Right kidney (tissue), 9 donors: ENCODE data around the gene CTNNBL1.
"Not testable (repeated sequence)": the region's sequence is repeated elsewhere in the genome, so short reads cannot be mapped to it uniquely, and the experiment has no call there.

ENCODE experiments used
- DNase-seq: peaks from one replicate; pipeline ENCODE4 v3.0.0-alpha.2; 2016
- long read RNA-seq, 8 donors: transcript quantifications; one replicate each; lab custom pipeline, GENCODE V29; 2026

Gene CTNNBL1, protein sequence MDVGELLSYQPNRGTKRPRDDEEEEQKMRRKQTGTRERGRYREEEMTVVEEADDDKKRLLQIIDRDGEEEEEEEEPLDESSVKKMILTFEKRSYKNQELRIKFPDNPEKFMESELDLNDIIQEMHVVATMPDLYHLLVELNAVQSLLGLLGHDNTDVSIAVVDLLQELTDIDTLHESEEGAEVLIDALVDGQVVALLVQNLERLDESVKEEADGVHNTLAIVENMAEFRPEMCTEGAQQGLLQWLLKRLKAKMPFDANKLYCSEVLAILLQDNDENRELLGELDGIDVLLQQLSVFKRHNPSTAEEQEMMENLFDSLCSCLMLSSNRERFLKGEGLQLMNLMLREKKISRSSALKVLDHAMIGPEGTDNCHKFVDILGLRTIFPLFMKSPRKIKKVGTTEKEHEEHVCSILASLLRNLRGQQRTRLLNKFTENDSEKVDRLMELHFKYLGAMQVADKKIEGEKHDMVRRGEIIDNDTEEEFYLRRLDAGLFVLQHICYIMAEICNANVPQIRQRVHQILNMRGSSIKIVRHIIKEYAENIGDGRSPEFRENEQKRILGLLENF
- long read RNA-seq, donor 1, transcript CTNNBL1-201 (16 exons, 1,925 nt) = major isoform, 10 of 11 reads
- long read RNA-seq, donor 1, partial matches to known transcripts = 0 of 11 reads
- long read RNA-seq, donor 1, other reads (novel, unspliced or antisense) = 0 of 11 reads
- long read RNA-seq, donor 2, transcript CTNNBL1-201 (16 exons, 1,925 nt) = major isoform, 9 of 13 reads
- long read RNA-seq, donor 2, partial matches to known transcripts = 0 of 13 reads
- long read RNA-seq, donor 2, other reads (novel, unspliced or antisense) = 0 of 13 reads
- long read RNA-seq, donor 3, transcript CTNNBL1-201 (16 exons, 1,925 nt) = major isoform, 10 of 10 reads
- long read RNA-seq, donor 3, partial matches to known transcripts = 0 of 10 reads
- long read RNA-seq, donor 3, other reads (novel, unspliced or antisense) = 0 of 10 reads
- long read RNA-seq, donor 4, transcript CTNNBL1-201 (16 exons, 1,925 nt) = major isoform, 11 of 17 reads
- long read RNA-seq, donor 4, partial matches to known transcripts = 5 of 17 reads
- long read RNA-seq, donor 4, other reads (novel, unspliced or antisense) = 0 of 17 reads
- long read RNA-seq, donor 5, transcript CTNNBL1-201 (16 exons, 1,925 nt) = major isoform, 14 of 15 reads
- long read RNA-seq, donor 5, partial matches to known transcripts = 0 of 15 reads
- long read RNA-seq, donor 5, other reads (novel, unspliced or antisense) = 0 of 15 reads
- long read RNA-seq, donor 6, transcript CTNNBL1-201 (16 exons, 1,925 nt) = major isoform, 5 of 16 reads
- long read RNA-seq, donor 6, partial matches to known transcripts = 7 of 16 reads
- long read RNA-seq, donor 6, other reads (novel, unspliced or antisense) = 0 of 16 reads
- long read RNA-seq, donor 7, transcript CTNNBL1-201 (16 exons, 1,925 nt) = major isoform, 5 of 22 reads
- long read RNA-seq, donor 7, partial matches to known transcripts = 16 of 22 reads
- long read RNA-seq, donor 7, other reads (novel, unspliced or antisense) = 0 of 22 reads
- long read RNA-seq, donor 8, transcript CTNNBL1-201 (16 exons, 1,925 nt) = major isoform, 9 of 11 reads
- long read RNA-seq, donor 8, partial matches to known transcripts = 0 of 11 reads
- long read RNA-seq, donor 8, other reads (novel, unspliced or antisense) = 0 of 11 reads

DNA sequence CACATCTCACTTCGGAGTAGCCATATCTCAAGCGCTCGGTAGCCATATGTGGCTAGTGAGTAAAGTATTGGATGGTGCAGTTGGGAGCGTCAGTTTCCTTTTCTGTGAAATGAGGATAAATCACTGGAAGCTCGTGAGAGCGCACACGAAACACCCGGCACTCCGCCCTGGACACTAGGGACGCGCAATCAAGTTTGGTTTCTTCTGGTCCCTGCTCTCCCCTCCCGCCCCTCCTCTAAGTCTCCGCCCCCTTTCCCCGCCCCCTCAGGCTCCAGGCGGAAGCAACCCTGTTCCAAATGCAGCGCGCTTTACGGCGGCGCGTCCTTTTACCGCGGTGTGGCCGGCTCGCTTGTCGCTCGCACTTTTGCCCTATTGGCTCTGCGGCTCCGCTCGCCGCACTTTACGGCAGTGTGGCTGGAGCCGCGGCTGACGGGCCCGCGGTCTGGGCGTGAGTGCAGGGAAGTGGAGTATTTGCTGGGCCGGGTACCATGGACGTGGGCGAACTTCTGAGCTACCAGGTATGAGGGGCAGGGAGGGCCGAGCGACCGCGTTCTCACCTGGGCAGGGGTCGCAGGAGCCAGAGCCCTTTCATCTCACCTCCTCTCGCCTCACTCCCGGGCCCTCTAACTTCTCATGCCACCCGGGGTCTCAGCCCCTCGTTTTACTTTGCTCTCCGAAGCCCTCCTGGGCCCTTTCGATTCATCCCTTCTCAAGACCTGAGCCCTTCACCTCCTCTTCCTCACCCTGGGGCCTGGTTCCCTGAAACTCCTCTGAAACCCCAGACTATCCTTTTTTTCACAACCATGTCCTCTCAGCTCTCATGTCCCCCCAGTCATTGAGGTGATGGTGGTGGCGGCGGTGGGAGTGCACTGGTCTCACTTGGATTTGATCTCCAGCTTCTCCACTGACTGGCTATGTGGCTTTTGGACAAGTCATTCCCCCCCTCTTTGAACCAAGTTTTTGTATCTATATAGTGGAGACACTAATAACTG lies at the start of gene CTNNBL1:
Gene CTNNBL1, plus strand, starts transcription at position 396 of the 992 bp plus-strand sequence. Its CDS starts 93 bp downstream, at position 489.
- DNase-seq = peak; percentile 84

DNA sequence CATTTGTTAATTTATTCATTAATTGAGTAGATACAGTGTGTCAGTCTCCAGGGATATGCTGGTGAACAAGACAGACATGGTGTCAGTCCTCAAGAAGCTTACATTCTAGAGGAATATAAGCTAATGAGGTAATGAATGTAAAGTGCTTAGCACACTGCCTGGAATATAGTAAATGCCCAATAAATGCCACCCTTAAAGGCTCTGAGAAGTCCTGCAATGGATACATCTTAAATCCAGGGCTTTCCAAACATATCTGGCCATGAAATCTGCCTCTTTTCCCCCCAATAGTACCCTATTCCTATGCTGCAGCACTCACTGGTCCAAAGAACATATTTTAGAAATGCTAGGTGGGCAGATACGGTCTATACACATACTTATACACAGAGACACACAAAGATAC lies 49.2 kb upstream of the CTNNBL1 start:
- no peak for DNase-seq

DNA sequence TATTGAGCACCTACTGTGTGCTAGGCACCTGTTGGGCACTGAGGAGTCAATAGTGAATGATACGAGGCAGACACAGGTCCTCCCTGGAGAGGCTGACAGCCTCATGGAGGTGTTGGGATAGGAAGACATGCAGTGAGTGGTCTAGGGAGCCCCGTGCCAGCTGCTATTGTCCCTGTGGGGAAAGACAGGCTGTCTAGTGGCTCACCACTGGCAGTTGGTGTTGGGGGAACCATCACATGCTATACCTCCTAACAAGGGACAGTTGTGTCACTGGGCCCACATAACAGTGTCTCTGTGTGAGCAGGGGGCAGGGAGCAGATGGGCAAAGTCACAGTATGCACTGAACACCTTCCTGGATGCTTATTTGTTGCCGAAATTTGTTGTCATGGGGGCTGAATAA lies 45.9 kb upstream of the CTNNBL1 start:
- no peak for DNase-seq

DNA sequence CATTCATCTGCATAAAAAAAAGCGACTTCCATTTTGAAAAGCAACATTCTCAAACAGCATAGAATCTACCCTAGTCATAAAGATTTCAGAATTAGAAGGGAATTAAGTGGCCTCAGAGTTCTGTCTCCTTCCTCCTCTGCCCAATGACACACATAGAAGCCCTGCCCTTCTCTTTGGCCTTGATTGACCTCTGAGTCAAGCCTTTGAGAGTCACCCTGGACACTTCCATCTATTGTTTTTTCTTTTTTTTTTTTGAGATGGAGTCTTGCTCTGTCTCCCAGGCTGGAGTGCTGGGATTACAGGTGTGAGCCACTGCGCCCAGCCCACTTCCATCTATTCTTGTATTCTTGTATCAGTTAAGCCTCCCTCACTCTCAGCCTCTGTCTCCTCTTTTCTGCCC lies 44.8 kb upstream of the CTNNBL1 start:
- DNase-seq = no peak

DNA sequence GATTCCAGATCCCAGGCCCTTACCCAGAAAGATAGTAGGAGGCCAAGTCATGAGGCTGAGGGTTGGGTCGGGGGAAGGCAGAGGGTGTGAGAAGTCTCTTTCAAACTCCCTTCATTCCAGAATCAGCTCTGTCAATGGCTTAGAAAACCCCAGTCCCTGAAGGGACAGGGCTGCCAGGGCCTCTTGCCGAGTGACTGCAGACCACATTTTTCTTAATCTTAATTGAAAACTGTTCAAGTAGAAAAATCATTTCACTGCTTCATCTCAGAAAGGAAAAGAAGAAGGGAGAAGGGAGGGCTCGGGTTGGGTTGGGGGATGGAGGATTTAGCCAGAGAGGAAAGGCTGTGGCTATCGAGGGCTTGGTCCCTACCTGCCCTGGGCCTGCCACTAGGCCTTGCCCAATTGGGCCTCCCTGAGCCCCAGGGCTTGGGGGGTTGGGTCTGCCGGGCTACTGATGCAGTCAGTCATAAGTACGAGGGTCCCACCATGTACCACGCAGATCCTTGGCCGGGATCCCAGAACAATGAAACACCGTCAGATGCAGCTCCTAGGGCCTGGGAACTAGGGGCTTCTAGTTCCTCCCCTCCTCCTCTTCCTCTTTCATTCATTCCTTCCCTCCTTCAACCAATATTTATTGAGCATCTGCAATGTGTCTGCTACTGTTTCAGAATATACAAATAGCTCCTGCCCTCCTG lies 44.0 kb upstream of the CTNNBL1 start:
- DNase-seq = no peak

DNA sequence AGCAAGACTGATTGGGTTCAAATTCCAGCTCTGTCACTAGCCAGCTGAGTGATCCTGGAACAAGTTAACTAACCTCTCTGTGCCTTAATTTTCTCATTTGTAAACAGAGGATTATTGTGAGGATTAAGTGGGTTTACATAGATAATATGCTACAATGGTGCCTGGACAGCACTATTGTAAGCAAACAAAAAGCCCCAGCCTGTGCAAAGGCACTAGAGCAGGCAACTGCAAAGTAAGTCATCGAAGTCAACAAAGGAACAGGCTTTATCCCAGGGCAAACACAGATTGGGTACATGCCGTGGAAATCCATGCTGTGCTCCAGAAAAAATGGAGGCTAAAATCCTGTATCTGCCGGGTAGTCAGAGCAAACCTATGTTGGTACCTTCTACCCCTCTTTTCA lies 43.2 kb upstream of the CTNNBL1 start:
- DNase-seq = no peak

DNA sequence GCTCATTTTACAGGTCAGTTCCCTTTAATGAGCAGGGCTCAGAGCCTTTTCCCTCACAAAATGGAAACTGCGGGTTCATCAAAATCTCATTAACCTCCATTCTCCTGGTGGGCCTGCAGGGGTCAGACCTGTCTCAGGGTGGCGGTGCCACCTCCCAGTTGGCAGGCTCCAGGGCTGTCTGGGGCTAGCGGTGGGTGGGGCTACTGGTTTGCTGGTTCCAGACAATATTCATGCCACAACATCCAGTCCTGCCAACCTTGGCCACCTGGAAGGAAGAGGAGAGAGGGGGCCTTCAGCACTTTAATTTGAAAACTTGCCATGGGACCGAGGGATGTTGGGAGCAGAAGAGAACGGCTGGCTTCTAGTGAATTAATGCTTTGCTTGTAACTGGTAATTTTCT lies 41.9 kb upstream of the CTNNBL1 start:
- no peak for DNase-seq

DNA sequence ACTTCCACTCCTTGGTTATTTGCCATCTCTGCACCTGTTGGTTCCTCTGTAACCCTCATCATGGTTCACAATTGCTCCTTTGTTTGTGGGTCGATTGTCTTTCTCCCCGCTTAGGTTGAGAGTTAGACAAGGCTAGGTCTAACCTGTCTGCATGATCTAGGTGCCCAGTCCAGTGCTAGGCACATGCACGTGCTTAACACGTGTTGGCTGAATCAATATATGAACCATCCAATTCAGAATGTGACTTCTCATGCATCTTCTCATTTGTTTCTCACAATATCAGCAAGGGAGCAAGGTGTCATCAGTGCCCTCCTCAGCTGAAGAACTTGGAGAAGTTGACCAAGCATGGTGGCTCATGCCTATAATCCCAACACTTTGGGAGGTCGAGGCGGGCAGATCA lies 36.9 kb upstream of the CTNNBL1 start:
- DNase-seq = no peak

DNA sequence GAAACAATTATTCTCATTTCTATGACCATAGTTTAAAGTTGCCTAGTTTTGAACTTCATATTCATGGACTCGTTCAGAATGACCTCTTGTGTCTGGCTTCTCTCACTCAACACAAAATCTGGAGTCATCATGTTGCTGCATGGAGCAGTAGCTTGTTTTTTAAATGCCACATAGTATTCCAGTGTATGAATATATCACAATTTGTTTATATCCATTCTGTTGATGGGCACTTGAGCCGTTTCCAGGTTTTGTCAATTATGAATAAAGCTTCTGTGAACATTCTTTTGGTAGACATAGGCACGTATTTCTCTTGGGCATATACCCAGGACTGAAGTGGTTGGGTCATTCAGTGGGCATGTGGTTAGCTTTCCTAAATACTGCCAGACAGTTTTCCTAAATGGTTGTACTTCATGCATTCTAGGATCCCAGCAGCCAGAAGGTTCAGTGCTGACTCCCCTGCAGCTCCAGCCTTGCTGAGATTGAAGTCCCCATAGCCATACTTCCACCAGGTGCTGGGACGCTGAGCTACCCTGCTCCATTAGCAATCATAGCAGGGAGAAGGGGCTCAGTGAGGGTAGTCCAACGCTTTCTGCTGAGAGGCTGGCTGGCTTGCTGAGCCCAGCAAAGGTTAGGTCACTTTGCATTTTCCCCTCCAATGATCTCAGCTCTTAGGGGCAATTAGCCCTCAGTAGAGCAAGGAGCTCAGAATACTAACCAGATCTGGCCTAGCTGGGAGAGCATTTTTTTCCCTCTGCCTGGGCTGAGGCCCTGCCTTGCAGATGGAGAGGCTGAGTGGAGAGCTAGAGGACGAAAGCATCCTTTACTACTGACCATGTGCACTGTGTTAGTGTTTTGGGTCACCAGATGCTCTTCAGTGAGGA lies 35.7 kb upstream of the CTNNBL1 start:
- DNase-seq = no peak

DNA sequence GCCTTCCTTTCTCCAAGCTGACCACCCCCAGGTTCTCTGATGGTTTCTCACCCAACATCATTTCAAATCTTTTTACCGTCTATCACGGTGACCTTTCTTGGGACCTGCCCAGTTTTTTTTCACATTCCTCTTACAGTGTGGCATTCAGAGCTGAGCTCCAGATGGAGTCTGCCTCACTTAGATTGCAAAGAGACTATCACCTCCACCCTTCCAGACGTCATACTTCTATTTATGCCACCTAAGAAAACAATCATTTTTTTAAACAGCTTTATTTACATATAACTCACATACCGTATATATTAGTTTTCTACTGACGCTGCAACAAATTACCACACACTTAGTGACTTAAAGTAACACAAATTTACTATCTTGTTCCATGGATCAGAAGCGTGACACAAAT lies 32.3 kb upstream of the CTNNBL1 start:
- no peak for DNase-seq

DNA sequence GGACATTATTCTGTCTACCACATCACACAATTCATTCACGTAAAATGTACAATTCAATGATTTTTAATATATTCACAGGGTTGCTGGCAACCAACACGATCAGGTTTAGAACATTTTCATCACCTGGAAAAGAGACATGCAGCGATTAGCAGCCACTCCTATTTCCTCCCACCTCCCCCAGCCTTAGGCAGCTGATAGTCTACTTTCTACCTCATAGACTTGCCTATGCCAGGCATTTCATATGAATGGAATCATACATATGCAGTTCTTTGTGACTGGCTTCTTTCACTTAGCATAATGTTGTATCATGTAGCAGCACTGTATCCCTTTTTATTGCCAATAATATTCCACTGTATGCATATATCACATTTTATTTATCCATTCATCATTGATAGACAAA lies 31.5 kb upstream of the CTNNBL1 start:
- no peak for DNase-seq

DNA sequence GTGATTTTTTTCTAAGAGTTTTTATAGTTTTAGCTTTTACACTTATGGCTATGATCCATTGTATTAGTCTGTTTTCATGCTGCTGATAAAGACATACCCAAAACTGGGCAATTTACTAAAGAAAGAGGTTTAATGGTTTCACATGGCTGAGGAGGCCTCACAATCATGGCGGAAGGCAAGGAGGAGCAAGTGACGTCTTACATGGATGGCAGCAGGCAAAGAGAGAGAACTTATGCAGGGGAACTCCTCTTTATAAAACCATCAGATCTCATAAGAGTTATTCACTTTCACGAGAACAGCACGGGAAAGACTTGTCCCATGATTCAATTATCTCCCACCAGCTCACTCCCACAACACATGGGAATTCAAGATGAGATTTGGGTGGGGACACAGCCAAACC lies 29.2 kb upstream of the CTNNBL1 start:
- not testable (repeated sequence) for DNase-seq

DNA sequence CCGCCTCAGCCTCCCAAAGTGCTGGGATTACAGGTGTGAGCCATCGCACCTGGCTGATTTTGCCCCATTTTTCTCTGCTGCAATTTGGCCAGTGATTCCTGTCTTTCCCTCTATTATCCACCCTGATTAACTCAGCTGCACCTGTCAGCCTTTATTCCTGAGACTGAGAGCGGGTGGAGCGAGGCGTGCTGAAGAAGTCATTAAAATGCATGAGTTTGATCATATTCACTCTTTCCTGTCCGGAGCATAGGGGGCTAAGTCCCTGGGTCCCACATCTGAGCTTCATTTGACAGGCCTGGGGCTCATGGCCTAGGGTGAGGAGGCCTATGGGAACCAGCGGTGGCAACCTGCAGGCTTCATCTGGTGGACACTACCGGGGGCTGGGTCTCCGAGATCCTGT lies 25.7 kb upstream of the CTNNBL1 start:
- DNase-seq = no peak

DNA sequence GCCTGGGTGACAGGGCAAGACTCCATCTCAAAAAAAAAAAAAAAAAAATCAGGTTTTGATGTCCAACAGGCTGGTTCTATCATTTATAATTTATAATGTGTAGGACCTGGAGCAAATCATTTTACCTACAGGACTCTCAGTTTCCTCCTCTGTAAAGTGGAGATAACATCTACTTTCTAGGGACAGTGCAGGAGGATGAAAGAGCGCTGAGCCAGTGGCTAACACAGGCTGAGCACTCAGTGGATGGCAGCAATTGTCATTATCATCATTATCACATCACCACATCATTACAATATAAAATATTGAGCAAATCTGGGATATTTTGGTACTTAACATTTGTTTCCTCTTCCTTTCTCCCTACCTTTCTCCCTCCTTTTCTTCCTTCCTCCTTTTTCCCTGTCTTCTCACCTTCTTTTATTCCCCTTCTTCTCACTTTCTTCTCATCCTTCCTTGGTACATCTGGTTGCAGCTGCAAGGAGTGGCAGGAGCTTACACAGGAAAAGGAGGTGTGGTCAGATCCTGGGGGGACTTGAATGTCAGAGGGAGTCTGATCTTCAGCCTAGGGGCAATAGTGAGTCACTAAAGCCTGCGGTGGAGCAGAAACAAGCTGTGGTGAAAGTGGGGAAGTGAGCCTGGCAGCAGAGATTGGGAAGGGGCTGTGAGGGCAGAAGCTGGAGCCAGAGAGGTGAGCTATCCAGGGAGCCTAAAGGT lies 24.6 kb upstream of the CTNNBL1 start:
- DNase-seq = no peak

DNA sequence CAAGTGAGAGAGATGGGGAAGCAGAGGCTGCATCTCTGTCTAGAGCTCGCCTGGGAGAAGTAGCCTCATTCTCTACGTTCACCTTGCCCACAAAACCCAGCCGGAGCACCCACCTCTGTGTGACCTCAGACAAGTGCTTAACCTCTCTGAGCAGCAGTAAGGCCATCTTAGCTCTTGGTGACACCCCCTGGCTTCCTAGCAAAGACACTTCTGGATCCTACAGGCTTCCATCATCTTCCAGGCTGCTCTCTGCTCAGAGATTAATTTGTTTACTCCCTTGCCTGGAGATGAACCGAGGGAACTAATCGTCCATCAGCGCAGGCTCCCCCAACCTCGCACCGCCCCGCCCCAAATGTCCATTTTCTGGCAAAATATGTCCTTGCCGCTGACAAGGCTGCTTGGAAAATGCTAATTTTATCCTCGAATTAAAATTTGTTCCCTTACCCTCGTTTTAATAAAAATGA lies 24.0 kb upstream of the CTNNBL1 start:
- DNase-seq = no peak

DNA sequence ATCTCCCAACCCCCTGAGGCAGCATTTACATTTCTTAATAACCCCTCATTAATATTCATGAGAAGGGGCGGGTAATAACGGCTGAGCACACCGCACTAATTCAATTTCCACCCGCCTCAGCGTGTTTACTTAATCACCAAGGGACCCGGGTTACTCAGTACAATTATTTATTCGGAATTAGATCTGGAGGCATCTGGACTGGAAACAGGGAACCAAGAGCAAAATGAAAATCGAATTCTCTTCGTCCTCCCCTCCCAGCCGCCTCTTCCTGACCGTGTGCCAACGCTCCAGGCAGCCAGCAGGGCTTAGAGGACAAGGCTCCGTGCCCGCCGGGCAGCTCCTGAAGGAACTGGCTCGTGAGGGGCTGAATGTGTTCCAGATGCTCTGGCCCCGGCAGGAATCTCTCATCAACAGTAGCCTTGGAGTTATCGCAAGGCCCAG lies 23.5 kb upstream of the CTNNBL1 start:
- DNase-seq = no peak

DNA sequence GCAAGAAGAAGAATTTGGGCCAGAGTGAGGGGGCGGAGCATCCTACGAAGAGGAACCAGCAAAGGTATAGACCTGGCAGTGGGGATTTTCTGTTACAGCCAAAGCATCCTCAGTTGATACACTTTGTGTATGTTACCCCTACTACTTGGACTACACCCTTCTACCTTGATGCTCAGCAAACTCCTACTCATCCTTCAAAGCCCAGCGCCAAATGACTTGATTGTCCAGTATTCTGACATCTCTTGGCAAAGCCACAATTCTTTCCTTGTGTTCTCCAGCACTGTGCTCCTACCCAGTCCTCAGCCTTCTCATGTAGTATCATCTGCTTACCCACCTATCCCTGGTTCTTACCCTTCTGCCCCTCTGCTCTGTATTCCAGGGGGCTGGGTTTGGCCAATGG lies 21.7 kb upstream of the CTNNBL1 start:
- no peak for DNase-seq

DNA sequence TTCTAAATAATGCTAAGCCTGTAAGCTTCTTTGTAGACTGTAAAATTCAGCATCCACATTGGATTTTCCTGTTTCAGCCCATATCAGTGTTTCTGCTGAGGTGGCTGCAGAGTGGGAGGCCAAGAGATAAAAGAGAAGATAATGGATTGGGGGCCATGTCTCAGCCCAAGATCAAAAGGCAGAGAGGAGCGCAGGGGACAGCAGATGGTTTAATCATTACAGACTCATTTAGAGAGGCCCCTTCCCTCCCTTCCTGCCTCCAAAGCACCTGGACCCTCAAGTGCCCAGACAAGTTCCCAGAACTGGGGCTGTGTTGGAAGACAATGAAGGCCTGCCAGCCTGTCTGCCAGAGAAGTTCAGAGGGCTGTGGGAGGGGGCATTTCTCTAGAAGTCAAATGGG lies 20.4 kb upstream of the CTNNBL1 start:
- DNase-seq = no peak
